HG02938 (cell line): ENCODE data around the gene CPN2.

Experiments
- ATAC-seq: cut with Tn5 transposase; IDR thresholded peaks from one replicate; pipeline ENCODE4 v1.9.1; 2021; ENCODE audit warnings: mild to moderate bottlenecking, moderate library complexity; ENCODE audit not compliant: unreplicated experiment

Gene CPN2

GRCh38 chr3:194300382-194300758 is 50.8 kb downstream of the CPN2 start:
- ATAC-seq, result no peak

GRCh38 chr3:194298331-194299227 is 52.5 kb downstream of the CPN2 start:
- no peak for ATAC-seq

- no peak for ATAC-seq
These were observed 54.5 kb downstream of the CPN2 start for GRCh38 chr3:194296454-194297263.

- no peak for ATAC-seq
These were observed 56.3 kb downstream of the CPN2 start for GRCh38 chr3:194294895-194295214.

GRCh38 chr3:194294199-194294894 is 56.8 kb downstream of the CPN2 start:
- no peak for ATAC-seq

GRCh38 chr3:194293546-194294198 is 57.5 kb downstream of the CPN2 start:
- no peak for ATAC-seq

GRCh38 chr3:194292331-194292730 is 58.8 kb downstream of the CPN2 start:
- no peak for ATAC-seq
